HEK293 (cell line): ENCODE data around the gene CCDC158.

ENCODE experiments used
- CTCF ChIA-PET: fragments of 350-600 bp; formaldehyde crosslinking; extraction: SDS; loops from one replicate; lab custom pipeline; 2021; ENCODE audit warnings: antibody characterized with exemption; lab: Yijun Ruan, JAX
- POLR2A ChIA-PET: fragments of 300-600 bp; formaldehyde crosslinking; extraction: SDS; loops from one replicate; lab custom pipeline; 2020; ENCODE audit warnings: antibody characterized with exemption, inconsistent platforms; lab: Yijun Ruan, JAX
- H3K27ac ChIP-seq: fragments of 200-500 bp; sonication (Bioruptor generic); 2 replicates; pipeline ENCODE4 v1.5.1; 2014; ENCODE audit warnings: low read depth, low read length, control low read depth, inconsistent platforms; ENCODE audit errors: extremely low read depth
- H3K36me3 ChIP-seq, 2 experiments: fragments of 200-500 bp in 1 of 2; sonication (Bioruptor generic) in 1 of 2; 1 replicate in 1 of 2; 2 replicates in 1 of 2; pipeline ENCODE4 v1.5.1; 2014 to 2017; ENCODE audit warnings: inconsistent platforms in 2 of 2, low read length in 2 of 2; ENCODE audit not compliant: control insufficient read depth in 2 of 2, insufficient read depth in 1 of 2
- H3K4me1 ChIP-seq: fragments of 200-500 bp; sonication (Bioruptor generic); 2 replicates; pipeline ENCODE4 v1.5.1; 2014; ENCODE audit warnings: mild to moderate bottlenecking, low read length, inconsistent platforms; ENCODE audit not compliant: control insufficient read depth, insufficient read depth
- H3K4me3 ChIP-seq: 2 replicates; pipeline ENCODE4 v1.5.1; 2011; ENCODE audit warnings: low read depth, mild to moderate bottlenecking, control low read depth, low read length, moderate library complexity
- H3K9me3 ChIP-seq: fragments of 200-500 bp; sonication (Bioruptor generic); 2 replicates; pipeline ENCODE4 v1.5.1; 2014; ENCODE audit warnings: low read depth, low read length, inconsistent platforms; ENCODE audit not compliant: control insufficient read depth, insufficient read depth
- KLF1 ChIP-seq: fragments of 450-650 bp; formaldehyde crosslinking; IDR thresholded peaks from 2 replicates; pipeline ENCODE4 v1.5.1; 2016; ENCODE audit warnings: missing biosample characterization, missing genetic modification characterization
- KLF7 ChIP-seq: fragments of 450-650 bp; formaldehyde crosslinking; IDR thresholded peaks from 2 replicates; pipeline ENCODE4 v1.5.1; 2016; ENCODE audit warnings: missing biosample characterization, missing genetic modification characterization, borderline replicate concordance
- YY2 ChIP-seq: fragments of 450-650 bp; formaldehyde crosslinking; IDR thresholded peaks from 2 replicates; pipeline ENCODE4 v1.5.1; 2016; ENCODE audit warnings: missing biosample characterization, missing genetic modification characterization
- ZNF121 ChIP-seq: fragments of 450-650 bp; formaldehyde crosslinking; IDR thresholded peaks from 2 replicates; pipeline ENCODE4 v1.5.1; 2016; ENCODE audit warnings: missing biosample characterization, missing genetic modification characterization
- ZNF138 ChIP-seq: fragments of 450-650 bp; formaldehyde crosslinking; IDR thresholded peaks from 2 replicates; pipeline ENCODE4 v1.5.1; 2016; ENCODE audit warnings: missing biosample characterization, missing genetic modification characterization, borderline replicate concordance
- ZNF146 ChIP-seq: fragments of 450-650 bp; formaldehyde crosslinking; IDR thresholded peaks from 2 replicates; pipeline ENCODE4 v1.5.1; 2016; ENCODE audit warnings: missing biosample characterization, missing genetic modification characterization
- ZNF221 ChIP-seq: fragments of 450-650 bp; formaldehyde crosslinking; IDR thresholded peaks from 2 replicates; pipeline ENCODE4 v1.5.1; 2017; ENCODE audit warnings: missing biosample characterization, missing genetic modification characterization, borderline replicate concordance
- ZNF24 ChIP-seq: fragments of 450-650 bp; formaldehyde crosslinking; IDR thresholded peaks from 2 replicates; pipeline ENCODE4 v1.5.1; 2016; ENCODE audit warnings: missing biosample characterization, missing genetic modification characterization
- ZNF248 ChIP-seq: fragments of 450-650 bp; formaldehyde crosslinking; IDR thresholded peaks from 2 replicates; pipeline ENCODE4 v1.5.1; 2017; ENCODE audit warnings: missing biosample characterization, missing genetic modification characterization
- ZNF274 ChIP-seq, 2 experiments: fragments of 200-500 bp in 1 of 2; fragments of 450-650 bp in 1 of 2; sonication (Bioruptor generic) in 1 of 2; formaldehyde crosslinking in 1 of 2; IDR thresholded peaks; 2 replicates each; pipeline versions ENCODE4 v1.5.1 to v1.6.1; 2014 to 2016; ENCODE audit warnings: borderline replicate concordance in 1 of 2, inconsistent platforms in 1 of 2, low read length in 1 of 2, missing biosample characterization in 1 of 2, missing genetic modification characterization in 1 of 2
- ZNF302 ChIP-seq: fragments of 450-650 bp; formaldehyde crosslinking; IDR thresholded peaks from 2 replicates; pipeline ENCODE4 v1.5.1; 2016; ENCODE audit warnings: missing biosample characterization, missing genetic modification characterization, low read depth
- ZNF48 ChIP-seq: fragments of 450-650 bp; formaldehyde crosslinking; IDR thresholded peaks from 2 replicates; pipeline ENCODE4 v1.5.1; 2016; ENCODE audit warnings: missing biosample characterization, missing genetic modification characterization
- ZNF510 ChIP-seq: fragments of 450-650 bp; formaldehyde crosslinking; IDR thresholded peaks from 2 replicates; pipeline ENCODE4 v1.5.1; 2018; ENCODE audit warnings: mild to moderate bottlenecking, missing genetic modification characterization, missing biosample characterization; ENCODE audit not compliant: insufficient replicate concordance
- ZNF514 ChIP-seq: fragments of 450-650 bp; formaldehyde crosslinking; IDR thresholded peaks from 2 replicates; pipeline ENCODE4 v1.5.1; 2016; ENCODE audit warnings: missing biosample characterization, missing genetic modification characterization
- ZNF610 ChIP-seq: fragments of 450-650 bp; formaldehyde crosslinking; IDR thresholded peaks from 2 replicates; pipeline ENCODE4 v1.5.1; 2016; ENCODE audit warnings: missing biosample characterization, missing genetic modification characterization, borderline replicate concordance
- ZNF626 ChIP-seq: fragments of 450-650 bp; sonication (Bioruptor Pico); formaldehyde crosslinking; IDR thresholded peaks from 2 replicates; pipeline ENCODE4 v1.5.1; 2018; ENCODE audit warnings: missing biosample characterization, missing genetic modification characterization, inconsistent platforms
- ZNF660 ChIP-seq: fragments of 450-650 bp; IDR thresholded peaks from 2 replicates; pipeline ENCODE4 v1.5.1; 2018; ENCODE audit warnings: missing biosample characterization, mild to moderate bottlenecking, missing genetic modification characterization
- ZNF768 ChIP-seq: fragments of 450-650 bp; formaldehyde crosslinking; IDR thresholded peaks from 2 replicates; pipeline ENCODE4 v1.5.1; 2018; ENCODE audit warnings: missing biosample characterization, mild to moderate bottlenecking, missing genetic modification characterization
- ZNF830 ChIP-seq: fragments of 450-650 bp; IDR thresholded peaks from 2 replicates; pipeline ENCODE4 v1.5.0; 2018; ENCODE audit warnings: missing biosample characterization, missing genetic modification characterization, low read depth, mild to moderate bottlenecking, moderate library complexity
- ZSCAN23 ChIP-seq: fragments of 450-650 bp; formaldehyde crosslinking; IDR thresholded peaks from 2 replicates; pipeline ENCODE4 v1.5.1; 2016; ENCODE audit warnings: missing biosample characterization, missing genetic modification characterization
- TF ChIP-seq, protein P1 (sequence below): fragments of 450-650 bp; formaldehyde crosslinking; IDR thresholded peaks from 2 replicates; pipeline ENCODE4 v1.5.1; 2016; ENCODE audit warnings: missing biosample characterization, missing genetic modification characterization
- TF ChIP-seq, protein P2 (sequence below): fragments of 450-650 bp; formaldehyde crosslinking; IDR thresholded peaks from 2 replicates; pipeline ENCODE4 v1.5.1; 2016; ENCODE audit warnings: missing biosample characterization, missing genetic modification characterization
- TF ChIP-seq, protein P3 (sequence below): fragments of 450-650 bp; formaldehyde crosslinking; IDR thresholded peaks from 2 replicates; pipeline ENCODE4 v1.5.1; 2016; ENCODE audit warnings: missing biosample characterization, missing genetic modification characterization
- TF ChIP-seq, protein P4 (sequence below): fragments of 450-650 bp; formaldehyde crosslinking; IDR thresholded peaks from 2 replicates; pipeline ENCODE4 v1.5.1; 2017; ENCODE audit warnings: missing biosample characterization, missing genetic modification characterization
- TF ChIP-seq, protein P5 (sequence below): fragments of 450-650 bp; formaldehyde crosslinking; IDR thresholded peaks from 2 replicates; pipeline ENCODE4 v1.5.1; 2017; ENCODE audit warnings: missing biosample characterization, missing genetic modification characterization
- TF ChIP-seq, protein P6 (sequence below): fragments of 450-650 bp; formaldehyde crosslinking; IDR thresholded peaks from 2 replicates; pipeline ENCODE4 v1.5.1; 2016; ENCODE audit warnings: missing biosample characterization, missing genetic modification characterization, borderline replicate concordance

CCDC158 gene

DNA sequence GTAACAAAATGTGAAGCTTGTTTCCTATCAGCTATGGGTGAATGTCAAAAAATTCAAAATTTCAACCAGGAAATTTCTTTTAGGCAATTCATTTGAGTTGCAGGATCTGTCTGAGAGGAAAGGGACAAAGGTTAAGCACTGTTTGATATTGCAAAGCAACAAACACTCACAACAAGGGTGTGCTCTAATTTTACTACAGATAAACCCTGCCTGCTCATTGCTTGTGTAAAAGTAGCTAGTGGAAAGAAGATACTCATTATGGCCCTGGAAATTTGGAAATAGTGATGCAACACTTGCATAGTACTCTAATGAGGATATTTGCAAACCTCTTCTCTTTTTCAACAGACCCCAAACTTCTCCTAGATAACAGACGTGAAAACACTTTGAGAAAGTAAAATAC lies 142.4 kb downstream of the CCDC158 start (continued):
- TF ChIP-seq, protein P1, sequence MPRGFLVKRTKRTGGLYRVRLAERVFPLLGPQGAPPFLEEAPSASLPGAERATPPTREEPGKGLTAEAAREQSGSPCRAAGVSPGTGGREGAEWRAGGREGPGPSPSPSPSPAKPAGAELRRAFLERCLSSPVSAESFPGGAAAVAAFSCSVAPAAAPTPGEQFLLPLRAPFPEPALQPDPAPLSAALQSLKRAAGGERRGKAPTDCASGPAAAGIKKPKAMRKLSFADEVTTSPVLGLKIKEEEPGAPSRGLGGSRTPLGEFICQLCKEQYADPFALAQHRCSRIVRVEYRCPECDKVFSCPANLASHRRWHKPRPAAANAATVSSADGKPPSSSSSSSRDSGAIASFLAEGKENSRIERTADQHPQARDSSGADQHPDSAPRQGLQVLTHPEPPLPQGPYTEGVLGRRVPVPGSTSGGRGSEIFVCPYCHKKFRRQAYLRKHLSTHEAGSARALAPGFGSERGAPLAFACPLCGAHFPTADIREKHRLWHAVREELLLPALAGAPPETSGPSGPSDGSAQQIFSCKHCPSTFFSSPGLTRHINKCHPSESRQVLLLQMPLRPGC (tag by site-specific recombination) = no peak

DNA sequence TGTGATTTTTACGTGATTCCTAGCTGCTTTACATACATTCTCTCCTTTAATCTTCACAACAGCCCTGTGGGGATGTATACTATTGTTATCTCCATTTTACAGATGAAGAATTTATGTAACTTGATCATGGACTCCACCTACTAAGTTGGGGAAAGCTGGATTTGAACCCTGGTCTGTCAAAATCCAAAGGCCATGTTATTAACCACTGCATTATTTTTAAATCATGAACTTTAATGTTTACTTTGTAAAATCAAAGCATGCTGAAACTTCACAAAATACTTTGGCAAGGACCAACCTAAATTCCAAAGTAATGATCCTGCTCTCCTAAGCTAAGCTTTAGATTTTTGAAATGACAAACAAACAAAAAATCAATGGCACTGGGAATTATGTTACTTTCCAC lies 143.3 kb downstream of the CCDC158 start:
- TF ChIP-seq ZNF146 (no peak), KLF7 (no peak), ZNF248 (tag by site-specific recombination) (no peak), ZNF768 (no peak), ZNF24 (tag by site-specific recombination) (no peak), ZNF626 (tag by site-specific recombination) (no peak), ZNF138 (no peak), ZNF221 (tag by site-specific recombination) (no peak), KLF1 (tag by site-specific recombination) (no peak), ZNF610 (no peak), ZNF48 (tag by site-specific recombination) (no peak), ZNF514 (tag by site-specific recombination) (no peak), YY2 (tag by site-specific recombination) (no peak), ZNF510 (no peak), ZNF121 (tag by site-specific recombination) (no peak)
- TF ChIP-seq, protein P2, sequence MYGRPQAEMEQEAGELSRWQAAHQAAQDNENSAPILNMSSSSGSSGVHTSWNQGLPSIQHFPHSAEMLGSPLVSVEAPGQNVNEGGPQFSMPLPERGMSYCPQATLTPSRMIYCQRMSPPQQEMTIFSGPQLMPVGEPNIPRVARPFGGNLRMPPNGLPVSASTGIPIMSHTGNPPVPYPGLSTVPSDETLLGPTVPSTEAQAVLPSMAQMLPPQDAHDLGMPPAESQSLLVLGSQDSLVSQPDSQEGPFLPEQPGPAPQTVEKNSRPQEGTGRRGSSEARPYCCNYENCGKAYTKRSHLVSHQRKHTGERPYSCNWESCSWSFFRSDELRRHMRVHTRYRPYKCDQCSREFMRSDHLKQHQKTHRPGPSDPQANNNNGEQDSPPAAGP (tag by site-specific recombination) = no peak
- TF ChIP-seq, protein P3, sequence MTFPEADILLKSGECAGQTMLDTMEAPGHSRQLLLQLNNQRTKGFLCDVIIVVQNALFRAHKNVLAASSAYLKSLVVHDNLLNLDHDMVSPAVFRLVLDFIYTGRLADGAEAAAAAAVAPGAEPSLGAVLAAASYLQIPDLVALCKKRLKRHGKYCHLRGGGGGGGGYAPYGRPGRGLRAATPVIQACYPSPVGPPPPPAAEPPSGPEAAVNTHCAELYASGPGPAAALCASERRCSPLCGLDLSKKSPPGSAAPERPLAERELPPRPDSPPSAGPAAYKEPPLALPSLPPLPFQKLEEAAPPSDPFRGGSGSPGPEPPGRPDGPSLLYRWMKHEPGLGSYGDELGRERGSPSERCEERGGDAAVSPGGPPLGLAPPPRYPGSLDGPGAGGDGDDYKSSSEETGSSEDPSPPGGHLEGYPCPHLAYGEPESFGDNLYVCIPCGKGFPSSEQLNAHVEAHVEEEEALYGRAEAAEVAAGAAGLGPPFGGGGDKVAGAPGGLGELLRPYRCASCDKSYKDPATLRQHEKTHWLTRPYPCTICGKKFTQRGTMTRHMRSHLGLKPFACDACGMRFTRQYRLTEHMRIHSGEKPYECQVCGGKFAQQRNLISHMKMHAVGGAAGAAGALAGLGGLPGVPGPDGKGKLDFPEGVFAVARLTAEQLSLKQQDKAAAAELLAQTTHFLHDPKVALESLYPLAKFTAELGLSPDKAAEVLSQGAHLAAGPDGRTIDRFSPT = no peak
- no peak overlapping the region for H3K27ac ChIP-seq
- CTCF ChIA-PET = interaction anchor here (0.6 to 2.5 kb wide), 5 partner anchors 29 to 532 kb away, joined by 3 to 13 read pairs (median 3); partner anchors contain the start of gene STBD1
- POLR2A ChIA-PET = no interaction called here
- H3K4me3 ChIP-seq = no peak overlapping the region
- no peaks in the 10 kb centered on the region for H3K4me1 ChIP-seq
- H3K9me3 ChIP-seq = no peaks in the 10 kb centered on the region
- no peaks in the 10 kb centered on the region for H3K36me3 ChIP-seq

DNA sequence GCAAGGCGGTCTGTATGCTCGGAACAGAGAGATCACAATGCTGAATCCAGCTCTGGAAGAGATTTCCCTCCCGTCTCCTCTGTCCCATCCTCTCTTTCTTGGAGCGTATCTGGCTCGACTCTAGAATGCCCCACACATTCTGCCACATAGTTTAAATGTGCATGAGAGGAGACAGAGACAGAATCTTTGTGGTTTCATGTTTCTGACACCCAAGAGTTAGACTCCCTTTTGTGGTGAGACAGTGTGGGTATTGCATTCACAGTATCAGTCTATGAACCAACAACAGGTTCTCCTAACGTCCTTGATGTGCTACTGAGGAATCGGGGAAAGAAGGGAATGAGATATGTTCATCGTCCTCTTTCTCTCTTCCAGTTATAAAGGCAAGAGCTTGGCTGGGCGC lies 144.1 kb downstream of the CCDC158 start:
- no peaks in the 10 kb centered on the region for H3K9me3 ChIP-seq
- H3K27ac ChIP-seq = no peak overlapping the region
- no peak overlapping the region for H3K4me3 ChIP-seq
- no peaks in the 10 kb centered on the region for H3K4me1 ChIP-seq
- no peaks in the 10 kb centered on the region for H3K36me3 ChIP-seq
- ChIA-PET POLR2A (no interaction called here), CTCF (no interaction called here)
- TF ChIP-seq ZSCAN23 (tag by site-specific recombination) (no peak), ZNF302 (tag by site-specific recombination) (no peak), ZNF660 (tag by site-specific recombination) (no peak), ZNF274 (IDR thresholded peaks at IDR 0.05; ENCODE audit: low read length) (no peak), ZNF274 (tag by site-specific recombination; IDR thresholded peaks at IDR 0.05; ENCODE audit: borderline replicate concordance) (no peak), ZNF830 (tag by site-specific recombination) (no peak)
- TF ChIP-seq, protein P4, sequence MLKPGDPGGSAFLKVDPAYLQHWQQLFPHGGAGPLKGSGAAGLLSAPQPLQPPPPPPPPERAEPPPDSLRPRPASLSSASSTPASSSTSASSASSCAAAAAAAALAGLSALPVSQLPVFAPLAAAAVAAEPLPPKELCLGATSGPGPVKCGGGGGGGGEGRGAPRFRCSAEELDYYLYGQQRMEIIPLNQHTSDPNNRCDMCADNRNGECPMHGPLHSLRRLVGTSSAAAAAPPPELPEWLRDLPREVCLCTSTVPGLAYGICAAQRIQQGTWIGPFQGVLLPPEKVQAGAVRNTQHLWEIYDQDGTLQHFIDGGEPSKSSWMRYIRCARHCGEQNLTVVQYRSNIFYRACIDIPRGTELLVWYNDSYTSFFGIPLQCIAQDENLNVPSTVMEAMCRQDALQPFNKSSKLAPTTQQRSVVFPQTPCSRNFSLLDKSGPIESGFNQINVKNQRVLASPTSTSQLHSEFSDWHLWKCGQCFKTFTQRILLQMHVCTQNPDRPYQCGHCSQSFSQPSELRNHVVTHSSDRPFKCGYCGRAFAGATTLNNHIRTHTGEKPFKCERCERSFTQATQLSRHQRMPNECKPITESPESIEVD = no peak
- TF ChIP-seq, protein P5, sequence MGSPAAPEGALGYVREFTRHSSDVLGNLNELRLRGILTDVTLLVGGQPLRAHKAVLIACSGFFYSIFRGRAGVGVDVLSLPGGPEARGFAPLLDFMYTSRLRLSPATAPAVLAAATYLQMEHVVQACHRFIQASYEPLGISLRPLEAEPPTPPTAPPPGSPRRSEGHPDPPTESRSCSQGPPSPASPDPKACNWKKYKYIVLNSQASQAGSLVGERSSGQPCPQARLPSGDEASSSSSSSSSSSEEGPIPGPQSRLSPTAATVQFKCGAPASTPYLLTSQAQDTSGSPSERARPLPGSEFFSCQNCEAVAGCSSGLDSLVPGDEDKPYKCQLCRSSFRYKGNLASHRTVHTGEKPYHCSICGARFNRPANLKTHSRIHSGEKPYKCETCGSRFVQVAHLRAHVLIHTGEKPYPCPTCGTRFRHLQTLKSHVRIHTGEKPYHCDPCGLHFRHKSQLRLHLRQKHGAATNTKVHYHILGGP (tag by site-specific recombination) = no peak
- TF ChIP-seq, protein P6, sequence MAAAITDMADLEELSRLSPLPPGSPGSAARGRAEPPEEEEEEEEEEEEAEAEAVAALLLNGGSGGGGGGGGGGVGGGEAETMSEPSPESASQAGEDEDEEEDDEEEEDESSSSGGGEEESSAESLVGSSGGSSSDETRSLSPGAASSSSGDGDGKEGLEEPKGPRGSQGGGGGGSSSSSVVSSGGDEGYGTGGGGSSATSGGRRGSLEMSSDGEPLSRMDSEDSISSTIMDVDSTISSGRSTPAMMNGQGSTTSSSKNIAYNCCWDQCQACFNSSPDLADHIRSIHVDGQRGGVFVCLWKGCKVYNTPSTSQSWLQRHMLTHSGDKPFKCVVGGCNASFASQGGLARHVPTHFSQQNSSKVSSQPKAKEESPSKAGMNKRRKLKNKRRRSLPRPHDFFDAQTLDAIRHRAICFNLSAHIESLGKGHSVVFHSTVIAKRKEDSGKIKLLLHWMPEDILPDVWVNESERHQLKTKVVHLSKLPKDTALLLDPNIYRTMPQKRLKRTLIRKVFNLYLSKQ (tag by site-specific recombination) = no peak
